ENCODE results near the gene CHMP6.
"Not testable (repeated sequence)": the region's sequence is repeated elsewhere in the genome, so short reads cannot be mapped to it uniquely, and the experiment has no call there.

Gene CHMP6

DNA sequence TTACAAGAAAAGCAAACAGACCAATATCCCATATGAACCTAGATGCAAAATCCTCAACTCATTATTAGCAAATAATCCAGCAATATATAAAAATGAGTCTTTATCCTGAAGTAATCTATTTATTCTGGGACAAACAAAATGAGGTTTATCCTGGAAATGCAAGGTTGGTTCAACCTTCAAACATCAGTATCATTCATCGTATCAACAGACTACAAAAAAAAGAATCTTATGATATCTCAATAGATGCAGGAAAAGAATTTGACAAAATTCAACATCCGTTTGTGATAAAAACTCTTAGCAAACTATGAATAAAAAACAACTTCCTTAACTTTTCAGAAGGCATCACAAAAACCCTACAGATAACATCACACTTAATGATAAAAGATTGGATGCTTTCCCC, 24.9 kb downstream of the CHMP6 start:
- no peak for DNase-seq

- not testable (repeated sequence) for DNase-seq
These were observed 25.7 kb downstream of the CHMP6 start for GRCh38 chr17:81017330-81017729.

GRCh38 chr17:81018044-81018802, 26.6 kb downstream of the CHMP6 start:
- DNase-seq, result peak; percentile 93

- DNase-seq, result no peak
These were observed 28.2 kb downstream of the CHMP6 start for GRCh38 chr17:81019563-81020442.

- DNase-seq, result no peak
These were observed 28.8 kb downstream of the CHMP6 start for GRCh38 chr17:81020443-81020766.

- DNase-seq, result no peak
These were observed 29.3 kb downstream of the CHMP6 start for GRCh38 chr17:81020767-81021497.

DNA sequence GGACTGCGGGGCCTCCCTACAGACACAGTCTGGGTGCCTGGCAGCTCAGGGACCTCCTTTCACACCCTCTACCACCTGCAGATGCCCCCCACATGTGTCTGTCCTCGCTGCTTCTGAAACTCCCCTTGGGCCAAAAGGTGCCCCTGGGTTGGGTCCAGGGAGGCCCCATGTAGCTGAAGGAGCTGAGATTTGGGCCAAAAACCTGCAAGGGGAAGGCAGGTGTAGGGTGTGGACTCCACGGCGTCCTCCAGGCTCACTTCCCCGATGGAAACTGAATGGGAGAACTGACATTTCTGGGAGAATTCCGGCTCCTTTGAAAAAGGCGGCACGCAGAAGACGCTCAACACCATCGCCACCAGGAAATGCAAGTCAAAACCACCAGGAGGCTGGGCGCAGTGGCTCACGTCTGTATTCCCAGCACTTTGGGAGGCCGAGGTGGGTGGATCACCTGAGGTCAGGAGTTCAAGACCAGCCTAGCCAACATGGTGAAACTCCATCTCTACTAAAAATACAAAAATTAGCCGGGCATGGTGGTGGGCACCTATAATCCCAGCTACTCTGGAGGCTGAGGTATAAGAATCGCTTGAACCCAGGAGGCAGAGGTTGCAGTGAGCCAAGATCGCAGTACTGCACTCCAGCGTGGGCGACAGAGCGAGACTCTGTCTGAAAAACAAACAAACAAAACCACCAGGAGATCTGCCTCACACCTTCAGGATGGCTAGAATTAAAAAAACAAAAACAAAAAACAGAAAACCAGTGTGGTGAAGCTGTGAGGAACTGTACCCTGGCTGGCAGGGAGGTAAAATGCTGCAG, 30.1 kb downstream of the CHMP6 start:
- DNase-seq, result no peak

DNA sequence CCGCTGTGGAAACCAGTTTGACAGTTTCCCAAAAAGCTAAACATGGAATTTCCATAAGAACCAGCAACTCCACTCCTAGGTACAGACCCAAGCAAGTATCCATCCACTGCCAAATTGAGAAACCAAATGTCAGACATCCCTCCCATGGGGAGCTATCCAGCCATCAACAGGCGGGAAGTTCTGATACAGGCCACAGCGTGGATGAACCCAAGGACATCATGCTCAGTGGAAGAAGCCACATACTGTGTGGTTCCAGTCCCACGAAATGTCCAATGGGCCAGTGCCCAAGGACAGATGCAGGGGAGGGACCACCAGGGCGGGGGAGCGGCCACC, 30.7 kb downstream of the CHMP6 start:
- no peak for DNase-seq

DNA sequence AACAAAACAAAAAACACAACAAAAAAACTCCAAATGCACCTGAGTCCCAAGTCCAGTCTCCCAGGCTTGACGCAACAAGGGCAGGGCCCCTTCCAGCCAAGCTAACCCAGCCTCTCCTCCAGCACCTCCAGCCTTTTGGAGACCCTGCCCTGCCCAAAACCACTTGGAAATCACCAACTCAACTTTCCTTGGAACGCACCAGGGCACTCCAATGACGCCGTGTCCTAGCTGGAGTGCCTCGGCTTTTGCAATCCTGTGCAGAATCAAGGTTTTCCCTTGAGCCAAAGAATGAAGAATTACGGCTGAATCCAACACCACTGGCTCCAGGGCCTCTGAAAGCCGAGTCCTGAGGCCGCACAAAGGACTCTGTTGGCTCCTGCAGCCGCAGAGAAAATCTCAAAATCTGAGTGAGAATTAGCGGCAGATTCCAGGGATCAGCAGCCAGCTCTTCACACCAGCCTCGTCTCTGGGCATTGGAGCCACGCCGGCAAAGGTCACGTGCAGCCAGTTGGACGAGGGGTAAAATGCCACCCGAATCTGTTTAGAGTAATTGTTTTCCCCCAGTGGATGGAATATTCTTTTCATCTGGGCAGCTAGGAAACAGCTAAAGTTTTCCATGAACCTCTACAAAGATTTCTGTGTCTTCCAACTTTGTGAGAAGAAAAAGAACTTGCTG, 33.6 kb downstream of the CHMP6 start:
- DNase-seq, result no peak

- no peak for DNase-seq
These were observed 34.1 kb downstream of the CHMP6 start for GRCh38 chr17:81025741-81026129.

DNA sequence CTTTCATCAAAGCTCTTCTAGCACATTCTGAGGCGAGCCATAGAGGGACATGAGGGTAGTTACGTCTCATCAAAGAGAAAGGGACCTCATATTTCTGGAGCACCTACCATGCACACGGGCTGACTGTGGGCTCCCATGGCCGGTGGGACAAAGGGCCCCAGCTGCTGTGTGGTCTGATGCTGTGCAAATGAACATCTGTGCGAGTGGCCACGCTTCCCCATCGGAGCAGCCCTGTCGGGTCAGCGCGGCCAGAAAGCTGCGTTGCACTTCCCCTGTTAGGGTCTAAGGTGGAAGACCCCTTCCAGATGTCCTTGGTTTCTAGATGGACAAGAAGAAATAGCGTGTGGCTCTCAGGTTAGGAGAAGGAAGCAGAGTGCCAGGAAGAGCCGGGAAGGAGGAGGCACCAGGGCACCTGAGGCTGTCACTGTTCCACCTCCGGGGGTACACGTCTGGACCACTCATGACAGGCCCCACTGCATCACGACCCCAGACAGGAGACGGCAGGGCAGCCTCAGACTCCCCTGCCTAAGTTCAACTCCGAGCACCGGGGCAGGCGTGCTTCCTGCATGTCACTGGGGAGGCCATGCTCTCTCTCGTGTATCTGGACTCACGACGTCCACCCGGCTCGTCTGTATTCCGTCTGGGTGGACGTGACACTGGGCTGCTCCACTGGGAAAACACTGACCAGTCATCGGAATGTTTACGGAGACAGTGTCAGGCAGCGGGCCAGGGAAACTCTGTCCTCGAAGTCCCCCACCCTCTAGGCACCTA, 34.8 kb downstream of the CHMP6 start:
- DNase-seq, result no peak

DNA sequence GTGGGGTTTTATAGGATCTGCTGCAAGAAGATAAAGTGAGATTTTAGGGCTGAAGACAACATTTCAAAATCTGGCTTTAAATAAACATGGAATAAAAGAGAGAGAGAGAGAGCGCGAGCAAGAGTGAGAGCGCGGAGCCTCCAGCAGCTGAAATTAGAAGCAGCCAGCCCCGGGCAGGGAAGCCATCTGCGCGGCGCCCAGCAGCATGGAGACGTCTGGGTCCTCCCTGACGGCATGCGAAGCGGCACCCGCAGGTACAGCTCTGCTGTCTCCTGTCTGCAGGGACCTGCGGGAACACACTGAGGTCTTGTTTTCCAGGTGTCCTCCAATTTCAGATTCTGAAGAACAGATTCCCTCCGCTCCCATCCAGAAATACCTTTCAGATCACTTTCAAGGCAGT, 35.4 kb downstream of the CHMP6 start:
- DNase-seq, result no peak

DNA sequence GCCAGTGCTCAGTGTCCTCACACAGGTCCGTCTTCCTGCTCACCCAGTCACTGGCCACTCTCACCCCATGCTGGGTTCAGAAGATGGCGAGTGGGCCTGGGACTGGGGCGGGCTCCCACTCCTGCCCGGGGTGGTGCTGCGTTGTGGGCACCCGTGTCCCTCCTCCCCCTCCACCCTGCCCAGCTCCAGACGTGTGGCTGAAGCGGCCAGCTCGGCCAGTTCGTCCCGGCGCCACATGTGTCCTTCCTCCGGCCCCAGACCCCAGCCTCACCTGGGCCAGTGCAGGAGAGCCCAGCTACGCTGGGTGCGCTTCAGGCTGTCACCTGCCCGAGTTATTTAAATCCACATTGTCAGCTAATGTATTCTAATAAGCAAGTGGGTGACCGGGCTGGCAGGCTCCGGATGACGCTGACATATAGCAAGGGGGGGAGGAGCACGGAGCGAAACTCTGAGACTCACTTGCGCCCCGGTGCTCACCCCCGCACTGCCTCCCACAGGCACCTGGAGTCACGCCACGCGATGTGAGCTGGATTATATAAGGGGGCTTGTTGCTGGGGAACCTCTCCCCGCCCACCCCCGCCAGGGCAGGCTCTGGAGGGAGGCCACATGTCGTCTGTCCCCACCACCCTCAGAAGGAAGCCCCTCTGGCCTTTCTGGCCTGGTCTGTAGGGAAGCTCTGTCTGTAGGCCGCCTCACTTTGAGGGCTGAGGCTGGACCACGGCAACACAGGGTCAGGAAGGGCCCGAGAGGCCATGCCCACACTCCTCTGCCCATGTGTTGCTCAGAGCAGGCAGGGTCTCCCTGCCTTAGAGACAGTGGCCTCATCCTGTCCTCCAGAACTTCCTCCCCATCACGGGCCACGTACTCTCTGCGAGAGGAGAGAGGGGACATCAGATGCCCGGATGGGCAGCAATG, 36.2 kb downstream of the CHMP6 start:
- DNase-seq, result no peak

- DNase-seq, result no peak
These were observed 36.8 kb downstream of the CHMP6 start for GRCh38 chr17:81028506-81028858.

DNA sequence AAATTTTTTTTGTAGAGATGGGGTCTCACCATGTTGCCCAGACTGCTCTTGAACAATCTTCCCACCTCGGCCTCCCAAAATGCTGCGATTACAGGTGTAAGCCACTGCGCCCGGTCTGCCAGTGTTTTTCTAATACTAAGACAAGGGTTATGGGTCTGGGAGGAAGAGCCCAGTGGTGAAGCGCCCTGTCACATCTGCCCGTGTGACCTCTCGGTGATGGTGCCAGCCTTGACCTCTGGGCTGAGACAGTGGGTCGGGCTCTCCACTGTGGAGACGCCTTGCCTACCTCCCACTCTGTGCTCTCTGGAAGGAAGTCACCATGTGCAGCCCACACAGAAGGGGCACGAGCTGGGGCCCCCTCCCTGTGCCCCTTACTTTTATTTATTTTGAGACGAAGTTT, 38.2 kb downstream of the CHMP6 start:
- DNase-seq, result no peak

DNA sequence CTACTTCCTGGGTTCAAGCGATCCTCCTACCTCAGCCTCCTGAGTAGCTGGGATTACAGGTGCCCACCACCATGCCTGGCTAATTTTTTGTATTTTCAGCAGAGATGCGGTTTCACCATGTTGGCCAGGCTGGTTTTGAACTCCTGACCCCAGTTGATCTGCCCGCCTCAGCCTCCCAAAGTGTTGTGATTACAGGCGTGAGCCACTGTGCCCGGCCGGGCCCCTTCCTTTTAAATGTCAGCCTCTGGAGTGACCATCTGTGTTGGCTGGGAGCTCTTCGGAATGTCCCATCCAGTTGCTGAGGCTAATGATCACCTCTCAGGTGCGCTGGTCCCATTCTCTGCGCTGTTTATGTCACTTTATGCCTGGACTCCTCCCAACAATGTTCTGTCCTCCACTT, 38.7 kb downstream of the CHMP6 start:
- not testable (repeated sequence) for DNase-seq

DNA sequence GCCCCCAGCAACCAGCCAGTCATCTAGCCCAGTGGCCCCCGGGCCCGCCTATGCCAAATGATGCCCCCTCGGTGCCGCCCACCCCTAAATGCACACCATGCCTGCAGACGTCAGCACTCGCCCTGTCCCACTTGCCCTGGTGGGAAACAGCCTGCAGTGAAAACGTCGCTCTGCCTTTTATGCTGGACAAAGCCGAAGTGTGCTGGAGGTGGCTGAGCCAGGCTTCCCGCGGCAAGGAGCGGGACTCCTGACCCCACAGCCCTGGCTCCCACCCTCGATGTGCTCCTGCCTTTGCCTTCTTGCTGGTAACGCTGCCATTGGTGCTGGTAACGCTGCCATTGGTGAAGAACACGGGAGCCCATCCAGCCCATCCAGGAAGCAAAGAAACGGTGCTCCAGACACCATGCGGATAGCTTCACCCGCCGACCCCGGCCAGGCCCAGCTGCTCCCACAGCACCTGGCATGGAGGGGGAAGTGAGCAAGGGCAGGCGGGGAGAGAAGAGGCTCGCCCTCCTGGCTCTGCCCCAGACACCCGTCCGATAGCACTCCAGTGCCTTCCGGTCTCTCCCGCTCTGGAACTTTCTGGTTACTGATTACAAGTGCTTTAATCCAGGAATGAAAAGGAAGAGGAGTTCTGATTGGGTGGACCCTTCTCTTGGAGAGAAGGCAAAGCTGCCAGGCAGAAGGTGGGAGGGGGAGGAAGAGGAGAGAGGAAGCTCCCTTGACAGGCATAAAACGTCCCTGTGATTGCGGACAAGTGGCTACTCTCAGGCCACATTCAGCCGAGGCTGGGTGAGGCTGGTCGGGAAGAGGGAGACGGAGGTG, 39.3 kb downstream of the CHMP6 start:
- no peak for DNase-seq

GRCh38 chr17:81031566-81032550, 40.2 kb downstream of the CHMP6 start:
- DNase-seq, result no peak

Data from OCI-M1 (cell line).